NT2/D1 (cell line): ENCODE data around the gene PIP5KL1.

Experiments used
- SUZ12 ChIP-seq: IDR thresholded peaks from 2 replicates; pipeline ENCODE4 v1.6.1; 2011; ENCODE audit not compliant: insufficient read length, insufficient read depth; ENCODE audit errors: extremely low read depth
- YY1 ChIP-seq: IDR thresholded peaks from 2 replicates; pipeline ENCODE4 v1.6.1; 2011; ENCODE audit not compliant: insufficient read length, insufficient read depth
- ZNF274 ChIP-seq: IDR thresholded peaks from 2 replicates; pipeline ENCODE4 v1.6.1; 2011; ENCODE audit warnings: mild to moderate bottlenecking, low read depth, low read length

- TF ChIP-seq YY1 (no peak), ZNF274 (no peak), SUZ12 (no peak)
Observed at GRCh38 chr9:127885508-127886281, 44.9 kb downstream of the PIP5KL1 start.
